Superior temporal gyrus (tissue), 1 donor: ENCODE results near the gene CFAP90.
A peak's percentile ranks its signal among the peaks of the same experiment; 100 is the strongest.

ENCODE experiments used
- DNase-seq: peaks from one replicate; pipeline ENCODE4 v3.0.0-alpha.2; 2016; ENCODE audit errors: extremely low spot score

Gene CFAP90

DNA sequence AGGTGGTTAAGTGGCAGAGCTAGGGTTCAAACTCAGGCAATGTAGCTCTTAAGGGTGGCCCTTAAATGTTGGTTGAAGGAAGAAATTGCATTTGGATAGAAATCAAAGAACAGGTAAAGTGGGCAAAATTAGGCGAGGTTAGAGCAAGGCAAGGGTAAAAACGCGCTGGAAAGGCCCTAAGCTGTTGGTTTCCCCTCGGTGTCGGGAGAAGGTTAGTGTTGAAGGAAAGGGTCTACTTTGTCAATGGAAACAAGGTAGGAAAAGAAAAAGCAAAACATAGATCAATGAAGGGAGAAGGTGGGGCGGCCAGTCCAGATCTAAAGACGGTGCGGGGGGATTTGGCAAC lies 17.5 kb upstream of the CFAP90 start:
- DNase-seq: peak; percentile 26

DNA sequence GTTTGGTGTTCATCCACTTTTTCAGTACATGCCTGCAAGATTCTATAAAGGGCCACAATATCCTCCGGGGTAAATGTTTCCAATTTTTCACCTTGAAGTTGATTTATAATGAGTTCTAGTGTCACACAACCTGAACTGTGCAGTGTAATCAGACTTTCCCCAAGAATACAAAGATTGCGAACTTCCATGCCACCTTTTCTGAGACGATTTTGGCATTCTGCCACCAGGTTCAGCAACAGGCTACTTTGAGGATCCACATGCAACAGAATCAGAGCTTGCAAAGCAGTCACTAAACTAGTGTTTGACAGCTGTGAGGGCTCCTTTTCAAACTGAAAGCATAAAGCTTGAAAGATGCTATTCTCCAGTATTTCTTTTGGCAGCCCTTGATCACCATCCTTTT lies 16.3 kb upstream of the CFAP90 start:
- no peak for DNase-seq

DNA sequence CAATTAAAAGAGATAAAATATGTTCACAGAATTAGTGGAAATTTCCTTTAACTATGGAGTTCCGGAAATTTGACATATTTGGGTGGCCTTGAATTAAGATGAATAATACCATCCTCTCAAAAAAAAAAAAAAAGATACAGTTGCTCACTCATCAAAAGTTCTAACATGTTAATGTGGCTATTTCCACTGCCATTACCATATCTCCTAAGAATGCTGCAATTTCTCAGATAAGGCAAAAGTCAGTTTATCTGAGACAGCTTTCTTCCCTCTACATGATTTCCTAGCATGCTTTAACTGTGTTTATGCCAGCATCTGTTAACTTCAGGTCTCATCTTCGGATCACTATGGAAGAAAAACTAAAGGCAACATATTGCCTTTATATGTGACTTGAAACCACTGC lies 15.3 kb upstream of the CFAP90 start:
- DNase-seq: no peak

GRCh38 chr5:7857926-7858632 lies 7.1 kb upstream of the CFAP90 start:
- DNase-seq: no peak

DNA sequence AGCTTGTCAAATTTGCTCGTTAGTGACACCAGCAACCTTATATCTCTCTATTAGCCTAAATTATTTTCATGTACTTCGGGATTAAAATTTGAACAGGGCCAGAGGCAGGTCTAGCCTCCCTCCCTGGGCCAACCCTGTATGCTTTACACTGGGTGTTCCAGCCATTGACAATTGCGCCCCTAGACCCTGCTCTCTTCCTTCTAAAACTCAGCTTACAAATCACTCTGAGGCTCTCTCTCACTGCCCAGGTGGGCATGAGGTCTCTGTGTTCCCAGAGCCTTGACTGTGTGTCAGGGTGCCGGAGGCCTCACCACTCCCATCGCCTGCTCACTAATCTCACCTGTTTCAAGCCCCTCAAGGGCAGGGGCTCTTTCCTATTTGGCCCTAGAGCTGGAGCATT lies 6.4 kb upstream of the CFAP90 start:
- no peak for DNase-seq

- DNase-seq: peak; percentile 89
Observed at GRCh38 chr5:7856855-7857254, 5.9 kb upstream of the CFAP90 start.

DNA sequence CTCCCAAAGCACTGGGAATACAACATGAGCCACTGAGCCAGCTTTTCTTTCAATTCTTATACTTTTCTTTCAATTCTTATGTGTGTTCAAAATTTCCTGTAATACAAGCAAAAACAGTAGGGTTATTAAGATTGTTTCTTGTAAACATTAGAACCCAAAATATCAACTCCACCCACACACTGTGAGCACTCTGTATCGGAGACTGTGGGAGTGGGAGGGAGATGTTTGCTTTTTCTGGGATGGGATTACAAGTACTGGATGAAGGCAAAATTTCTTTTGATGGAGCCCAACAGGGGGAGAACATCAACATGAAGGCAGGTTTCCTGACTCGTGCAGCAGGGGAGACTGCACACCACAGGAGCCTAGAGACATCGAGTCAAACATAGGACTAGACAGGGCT lies 4.7 kb upstream of the CFAP90 start:
- no peak for DNase-seq

GRCh38 chr5:7852988-7853387 lies 2.1 kb upstream of the CFAP90 start:
- DNase-seq: no peak

DNA sequence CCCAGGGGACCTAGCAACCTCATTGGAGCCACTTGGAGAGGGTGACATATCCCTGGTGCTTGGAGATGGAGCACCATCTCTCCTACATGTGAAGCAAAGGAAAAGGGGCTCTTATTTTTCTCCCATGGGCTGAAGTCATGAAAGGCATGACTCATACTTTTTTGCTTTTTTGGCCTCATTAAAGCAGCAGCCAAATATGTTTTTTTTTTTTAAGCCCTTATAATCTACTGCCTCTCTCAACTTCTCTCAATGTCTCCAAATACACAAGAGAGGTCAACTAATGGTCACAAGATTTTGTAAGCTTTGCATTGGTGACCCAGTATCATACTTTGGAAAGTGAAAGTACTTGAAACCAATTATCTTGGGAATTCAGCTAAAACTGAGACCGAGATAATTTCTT lies 1.6 kb upstream of the CFAP90 start:
- DNase-seq: no peak

DNA sequence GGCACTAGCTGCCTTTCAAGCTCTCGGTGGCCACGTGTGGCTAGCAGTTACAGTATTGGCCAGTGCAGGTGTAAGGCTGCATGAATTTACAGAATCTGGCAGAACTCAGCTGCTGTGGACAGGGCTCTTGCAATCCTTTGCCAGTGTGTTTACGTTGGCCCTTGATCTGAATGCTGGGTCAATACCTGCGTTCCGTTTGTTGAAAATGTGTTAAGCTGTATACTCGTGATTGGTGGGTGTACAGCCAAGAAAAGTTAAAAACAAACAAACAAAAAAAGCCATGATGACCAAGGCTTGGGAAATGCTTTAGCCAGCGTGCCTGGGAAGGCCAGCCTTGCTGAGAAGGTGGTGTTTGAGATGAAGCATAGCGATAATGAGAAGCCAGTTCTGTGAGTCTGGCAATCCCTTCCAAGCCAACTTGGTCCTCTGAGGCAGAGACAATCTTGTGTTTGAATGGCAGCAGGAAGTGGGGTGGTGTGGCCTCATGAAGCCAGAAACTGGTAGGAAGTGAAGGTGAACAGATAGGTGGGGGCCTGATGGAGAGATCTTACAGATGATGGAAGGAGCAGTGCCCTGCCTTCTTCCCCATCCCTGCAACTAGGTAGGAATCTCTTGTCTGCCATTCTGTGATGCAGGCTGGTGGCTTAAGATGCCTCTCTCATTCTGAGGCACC lies 820 bp upstream of the CFAP90 start:
- DNase-seq: no peak

DNA sequence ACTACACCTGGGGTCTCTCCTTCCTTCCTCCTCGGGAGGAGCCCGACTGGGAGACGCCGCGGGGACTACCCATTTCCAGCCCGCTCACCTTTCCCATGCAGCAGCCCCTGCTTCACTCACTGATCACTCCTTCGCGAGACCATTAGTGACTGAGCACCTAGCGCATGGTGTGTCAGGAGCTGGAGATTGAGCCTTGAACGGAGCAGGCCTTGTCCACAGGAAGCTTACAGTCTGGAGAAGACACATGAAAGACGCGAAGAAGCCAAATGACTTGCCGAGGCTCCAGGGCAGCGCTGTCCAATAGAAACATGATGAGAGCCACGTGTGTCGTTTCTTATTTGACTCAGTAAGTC lies 283 bp upstream of the CFAP90 start:
- no peak for DNase-seq

- DNase-seq: no peak
Observed at GRCh38 chr5:7849681-7850394, 1.1 kb downstream of the CFAP90 start.

DNA sequence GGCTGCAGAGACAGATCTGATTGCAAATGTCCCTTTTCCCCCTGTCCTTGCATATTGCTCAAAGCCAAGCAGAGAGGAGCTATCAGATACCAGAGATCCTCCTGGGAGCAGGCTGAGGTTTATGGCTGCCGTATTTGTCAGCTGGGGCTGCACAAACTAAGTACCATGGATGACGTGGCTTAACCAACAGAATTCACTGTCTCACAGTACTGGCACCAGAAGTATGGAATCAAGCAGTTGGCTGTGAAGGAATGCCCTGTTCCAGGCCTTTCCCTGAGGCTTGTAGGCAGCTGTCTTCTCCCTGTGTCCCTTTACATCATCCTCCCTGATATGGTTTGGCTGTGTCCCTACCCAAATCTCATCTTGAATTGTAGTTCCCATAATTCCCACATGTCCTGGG lies 2.6 kb downstream of the CFAP90 start:
- DNase-seq: no peak

DNA sequence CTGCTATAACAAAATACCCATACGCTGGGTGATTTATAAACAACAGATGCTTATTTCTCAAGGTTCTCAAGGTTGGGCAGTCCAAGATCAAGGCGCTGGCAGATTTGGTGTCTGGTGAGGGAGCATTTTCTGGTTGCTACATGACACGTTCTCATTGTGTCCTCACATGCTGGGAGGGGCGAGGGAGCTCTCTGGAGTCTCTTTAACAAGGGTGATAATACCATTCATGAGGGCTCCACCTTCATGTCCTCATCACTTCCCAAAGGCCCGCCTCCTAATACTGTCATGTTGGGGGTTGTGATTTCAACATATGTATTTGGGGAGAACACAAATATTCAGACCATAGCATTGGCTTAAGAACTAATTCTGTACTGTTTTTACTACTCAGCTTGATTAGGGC lies 4.6 kb downstream of the CFAP90 start:
- no peak for DNase-seq

DNA sequence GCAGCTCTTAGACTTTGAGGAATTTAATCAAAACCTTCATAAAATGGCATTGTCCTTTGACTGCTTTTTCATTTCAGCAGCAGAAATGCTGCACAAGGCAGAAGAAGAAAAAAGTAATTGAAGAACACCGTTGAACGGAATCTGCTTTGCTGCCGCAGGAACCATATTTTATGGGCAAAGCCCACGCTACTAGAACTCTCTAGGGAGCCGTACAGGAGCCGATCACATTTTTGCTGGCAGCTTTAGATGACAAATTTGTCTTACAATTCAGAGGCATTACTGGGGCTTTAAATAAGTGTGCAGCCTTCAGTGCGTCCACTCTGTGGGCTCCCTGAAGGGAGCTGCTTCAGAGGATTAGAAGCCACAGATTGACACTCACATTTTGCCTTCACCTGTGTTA lies 5.4 kb downstream of the CFAP90 start:
- no peak for DNase-seq

DNA sequence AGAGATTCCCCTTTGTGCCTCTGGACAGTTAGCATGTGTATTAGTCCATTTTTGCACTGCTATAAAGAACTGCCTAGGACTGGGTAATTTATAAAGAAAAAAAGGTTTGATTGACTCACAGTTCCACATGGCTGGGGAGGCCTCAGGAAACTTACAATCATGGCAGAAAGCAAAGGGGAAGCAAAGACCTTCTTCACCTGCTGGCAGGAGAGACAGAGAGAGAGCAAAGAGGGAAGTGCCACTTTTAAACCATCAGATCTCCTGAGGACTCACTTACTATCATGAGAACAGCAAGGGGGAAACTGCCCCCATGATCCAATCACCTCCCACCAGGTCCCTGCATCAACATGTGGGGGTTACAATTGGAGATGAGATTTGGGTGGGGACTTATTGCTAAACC lies 6.0 kb downstream of the CFAP90 start:
- DNase-seq: no peak

DNA sequence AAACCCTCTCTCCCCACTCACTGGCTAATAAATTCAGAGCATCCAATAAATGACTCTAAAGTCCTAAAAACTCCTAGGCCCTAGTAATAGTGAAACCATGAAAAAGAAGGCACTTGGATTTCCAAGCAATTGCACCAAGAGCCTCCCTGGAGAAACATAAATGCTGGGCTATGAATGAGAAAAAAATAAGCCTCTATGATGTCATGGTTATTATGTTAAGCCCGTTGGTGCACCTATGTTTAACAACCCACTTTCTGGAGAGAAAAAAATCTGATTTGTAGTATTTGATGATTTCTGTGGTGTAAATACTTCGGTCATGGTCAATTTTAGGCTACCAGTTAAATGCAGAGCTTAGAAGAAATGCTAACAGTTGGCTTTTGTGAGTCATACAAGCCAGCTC lies 8.4 kb downstream of the CFAP90 start:
- DNase-seq: no peak

- no peak for DNase-seq
Observed at GRCh38 chr5:7837403-7837802, 13.5 kb downstream of the CFAP90 start.

GRCh38 chr5:7834982-7835381 lies 16.0 kb downstream of the CFAP90 start:
- no peak for DNase-seq

DNA sequence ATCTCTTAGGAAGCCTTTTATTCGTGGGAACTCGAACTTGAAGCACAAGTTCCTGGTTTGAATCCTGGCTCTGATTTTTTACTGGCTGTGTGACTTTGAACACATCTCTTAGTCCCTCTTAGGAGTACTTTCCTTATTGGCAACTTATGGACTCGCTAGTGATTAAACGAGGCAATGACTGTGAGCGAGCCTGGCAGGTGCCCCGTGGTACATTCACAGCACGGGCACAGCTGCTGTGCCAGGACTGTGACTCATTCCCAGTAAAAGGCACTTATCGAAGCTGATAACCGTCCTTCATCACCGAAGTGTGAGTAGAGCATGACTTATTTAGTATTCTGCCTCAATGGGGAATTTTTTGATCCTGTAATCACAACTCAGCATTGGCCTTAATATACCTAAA lies 22.7 kb downstream of the CFAP90 start:
- no peak for DNase-seq

- DNase-seq: peak; percentile 65
Observed at GRCh38 chr5:7827610-7828009, 23.3 kb downstream of the CFAP90 start.

- DNase-seq: no peak
Observed at GRCh38 chr5:7825630-7826029, 25.3 kb downstream of the CFAP90 start.

- no peak for DNase-seq
Observed at GRCh38 chr5:7824995-7825394, 25.9 kb downstream of the CFAP90 start.
